WI38 (cell line): ENCODE data around the gene C3orf70.

Experiments used
- H3K4me3 ChIP-seq: 2 replicates; pipeline ENCODE4 v1.5.1; 2011; ENCODE audit warnings: low read depth, mild to moderate bottlenecking, control low read depth, low read length
- TF ChIP-seq, protein P1 (sequence below): IDR thresholded peaks from 2 replicates; pipeline ENCODE4 v1.5.1; 2012; ENCODE audit warnings: low read depth, mild to moderate bottlenecking, control low read depth, low read length

Gene C3orf70

DNA sequence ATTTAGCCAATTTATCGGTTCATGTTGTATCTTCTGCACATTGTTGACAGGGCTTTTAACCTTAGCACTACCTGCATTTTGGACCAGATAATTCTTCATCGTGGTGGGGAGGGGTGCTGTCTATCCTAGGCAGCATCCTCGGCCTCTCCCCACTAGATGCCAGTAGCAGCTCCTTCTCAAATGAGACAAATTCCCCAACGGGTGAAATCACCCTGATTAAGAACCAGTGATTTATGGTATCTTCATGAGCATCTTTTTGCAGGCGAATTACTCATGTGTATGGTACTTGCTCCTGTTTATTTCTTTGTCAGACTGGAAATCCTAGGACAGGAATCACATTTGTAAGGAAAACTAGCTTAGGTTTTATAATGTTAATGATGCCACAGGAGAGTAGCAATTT, 68.0 kb downstream of the C3orf70 start:
- no peak overlapping the region for H3K4me3 ChIP-seq
- TF ChIP-seq, protein P1, sequence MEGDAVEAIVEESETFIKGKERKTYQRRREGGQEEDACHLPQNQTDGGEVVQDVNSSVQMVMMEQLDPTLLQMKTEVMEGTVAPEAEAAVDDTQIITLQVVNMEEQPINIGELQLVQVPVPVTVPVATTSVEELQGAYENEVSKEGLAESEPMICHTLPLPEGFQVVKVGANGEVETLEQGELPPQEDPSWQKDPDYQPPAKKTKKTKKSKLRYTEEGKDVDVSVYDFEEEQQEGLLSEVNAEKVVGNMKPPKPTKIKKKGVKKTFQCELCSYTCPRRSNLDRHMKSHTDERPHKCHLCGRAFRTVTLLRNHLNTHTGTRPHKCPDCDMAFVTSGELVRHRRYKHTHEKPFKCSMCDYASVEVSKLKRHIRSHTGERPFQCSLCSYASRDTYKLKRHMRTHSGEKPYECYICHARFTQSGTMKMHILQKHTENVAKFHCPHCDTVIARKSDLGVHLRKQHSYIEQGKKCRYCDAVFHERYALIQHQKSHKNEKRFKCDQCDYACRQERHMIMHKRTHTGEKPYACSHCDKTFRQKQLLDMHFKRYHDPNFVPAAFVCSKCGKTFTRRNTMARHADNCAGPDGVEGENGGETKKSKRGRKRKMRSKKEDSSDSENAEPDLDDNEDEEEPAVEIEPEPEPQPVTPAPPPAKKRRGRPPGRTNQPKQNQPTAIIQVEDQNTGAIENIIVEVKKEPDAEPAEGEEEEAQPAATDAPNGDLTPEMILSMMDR, result no peak

DNA sequence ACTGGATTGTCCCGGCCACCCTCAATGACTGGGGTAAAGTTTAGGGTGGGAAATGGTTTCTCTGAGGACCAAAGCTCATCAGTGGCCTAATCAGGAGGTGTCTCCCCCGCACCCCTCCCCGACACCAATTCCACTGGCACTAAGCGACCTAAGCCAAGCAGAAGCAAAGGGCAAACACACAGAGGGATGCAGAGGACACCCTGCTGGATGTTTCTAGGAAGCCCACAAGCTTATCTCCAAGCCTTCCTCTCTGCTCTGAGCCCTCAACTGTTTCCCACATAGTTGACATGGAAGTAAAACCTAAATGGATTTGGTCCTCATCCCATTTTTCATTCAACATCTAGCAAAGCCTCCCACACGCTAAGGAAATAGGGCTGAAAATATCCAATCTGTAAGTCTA, 68.5 kb downstream of the C3orf70 start:
- H3K4me3 ChIP-seq, result no peak overlapping the region
- TF ChIP-seq, protein P1, result no peak

DNA sequence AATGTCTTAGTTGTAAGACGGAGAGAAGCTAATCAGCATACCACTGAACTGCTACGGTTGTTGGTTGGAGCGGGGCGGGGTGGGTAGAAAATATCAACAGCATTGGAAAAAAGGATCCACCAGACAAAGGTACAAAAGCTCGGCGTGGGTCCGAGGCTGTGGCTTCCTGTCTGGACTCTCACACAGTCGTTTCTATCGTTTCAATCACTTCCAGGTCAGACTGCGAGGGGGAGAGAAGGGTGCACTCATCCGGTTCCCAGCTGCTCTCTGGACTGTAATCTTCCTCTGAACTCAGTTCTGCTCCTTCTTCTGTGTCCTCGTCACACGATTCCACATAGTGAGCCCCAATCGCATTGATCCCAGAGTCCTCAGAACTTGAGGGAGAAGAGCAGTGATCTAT, 70.0 kb downstream of the C3orf70 start:
- no peak overlapping the region for H3K4me3 ChIP-seq
- TF ChIP-seq, protein P1, result no peak

DNA sequence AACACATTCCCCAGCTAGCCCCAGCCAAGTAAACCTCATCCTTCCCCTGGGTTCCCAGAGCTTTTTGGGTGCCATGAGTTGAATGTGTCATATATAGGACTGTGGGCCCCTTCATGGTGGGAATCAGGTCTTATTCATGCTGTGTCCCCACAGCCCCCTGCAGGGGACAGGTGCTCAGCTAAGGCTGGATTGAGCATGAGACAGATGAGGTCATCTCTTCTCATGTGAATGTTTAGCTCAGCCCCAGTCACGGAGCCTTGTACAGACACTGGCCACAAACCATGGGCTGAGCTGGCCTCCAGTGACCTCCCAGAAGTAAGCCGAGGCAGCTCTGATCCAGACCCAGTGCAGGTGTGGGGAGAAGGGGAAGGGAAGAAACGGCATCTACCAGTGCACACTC, 70.7 kb downstream of the C3orf70 start:
- H3K4me3 ChIP-seq, result no peak overlapping the region
- TF ChIP-seq, protein P1, result no peak

DNA sequence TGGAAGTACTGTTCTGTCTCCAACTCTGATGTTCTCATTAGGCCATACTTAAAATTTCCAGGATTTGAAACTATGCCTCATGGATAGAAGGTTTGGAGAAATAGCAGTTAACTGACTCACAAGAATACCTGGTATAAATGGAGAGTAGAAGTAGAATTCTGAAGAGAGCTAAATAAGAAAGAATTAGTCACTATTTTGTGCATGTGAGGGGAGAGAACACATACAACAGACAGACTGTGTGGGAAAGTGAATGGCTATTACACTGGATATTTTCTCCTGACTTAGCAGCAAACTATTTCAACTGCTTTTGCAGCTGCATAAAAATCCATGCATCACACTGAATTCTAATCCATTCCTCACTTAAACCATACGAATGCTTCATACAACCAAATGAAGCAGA, 71.3 kb downstream of the C3orf70 start:
- TF ChIP-seq, protein P1, result no peak
- no peak overlapping the region for H3K4me3 ChIP-seq

DNA sequence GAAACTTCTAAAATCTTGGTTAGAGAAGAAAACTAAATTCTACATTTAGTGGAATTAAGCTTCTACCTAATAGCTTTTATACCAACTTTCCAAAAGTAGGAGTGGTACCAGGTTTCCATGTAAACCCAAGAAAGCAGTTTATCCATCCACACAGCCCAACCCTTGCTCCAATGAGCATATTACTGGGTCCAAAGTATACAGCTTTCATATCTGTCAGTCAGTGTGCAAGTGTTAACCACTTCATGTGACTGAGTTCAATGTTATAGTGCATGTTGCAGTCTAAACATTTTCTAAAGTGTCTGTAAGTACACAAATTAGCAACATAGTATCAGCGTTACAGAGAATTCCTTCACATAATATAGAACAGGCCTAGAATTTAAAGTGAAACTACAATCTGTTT, 73.2 kb downstream of the C3orf70 start:
- TF ChIP-seq, protein P1, result no peak
- no peak overlapping the region for H3K4me3 ChIP-seq

DNA sequence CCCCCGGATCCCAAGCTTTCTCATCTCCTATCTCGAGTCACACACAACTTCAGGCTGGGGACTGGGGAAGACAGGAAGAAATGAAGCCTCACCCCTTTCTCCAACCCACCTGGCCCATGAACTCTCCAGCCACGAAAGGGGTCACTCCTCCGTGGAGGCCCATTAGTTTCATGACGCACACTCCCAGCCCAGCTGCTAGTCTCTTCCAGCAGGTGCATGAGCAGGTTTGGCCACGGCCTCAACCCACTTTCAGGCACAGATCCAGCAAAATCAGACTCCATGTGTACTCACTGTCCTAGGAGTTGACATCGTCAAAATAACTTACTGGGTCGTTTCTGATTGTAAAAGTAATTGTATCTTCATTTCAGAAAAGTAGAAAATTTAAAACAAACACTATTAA, 76.6 kb downstream of the C3orf70 start:
- TF ChIP-seq, protein P1, result no peak

More for the DNA sequence above, 76.6 kb downstream of the C3orf70 start:
- H3K4me3 ChIP-seq, result no peak overlapping the region
